ENCODE measurements around the gene RGL2.

The RGL2 gene

GRCh38 chr6:33301877-33302276, 3.1 kb upstream of the RGL2 start:
- H4K20me1 ChIP-seq (ENCODE audit: insufficient read depth, low read length, poor library complexity, severe bottlenecking): peaks cover 9% of the 10 kb centered on the region
- TF ChIP-seq EZH2phosphoT487 (IDR thresholded peaks at IDR 0.05; ENCODE audit: borderline replicate concordance) (no peak), CTCF (conservative IDR thresholded peaks at IDR 0.05; ENCODE audit: low read length) (no peak)
- peaks cover 10% of the 10 kb centered on the region for H3K4me1 ChIP-seq (ENCODE audit: insufficient read depth, low read length, poor library complexity, severe bottlenecking)
- H3K79me2 ChIP-seq (ENCODE audit: insufficient read depth, low read length): peaks cover 50% of the 10 kb centered on the region
- no peaks in the 10 kb centered on the region for H3K27me3 ChIP-seq (ENCODE audit: insufficient read depth, low read length, poor library complexity, severe bottlenecking)
- H3K9me3 ChIP-seq (ENCODE audit: insufficient read depth, low read depth, low read length): no peaks in the 10 kb centered on the region
- peaks cover 16% of the 10 kb centered on the region; the same call in 1 of the 2 replicates for H3K36me3 ChIP-seq (ENCODE audit: insufficient read depth, low read length)
- H3F3A ChIP-seq (ENCODE audit: low read depth): peaks cover 10% of the 10 kb centered on the region
- H2AFZ ChIP-seq (ENCODE audit: low read length): no peak overlapping the region
- H3K9me2 ChIP-seq (replicated peaks; ENCODE audit: low read depth, low read length): no peaks in the 10 kb centered on the region
- no peak overlapping the region for H3K9ac ChIP-seq (ENCODE audit: low read depth, low read length, poor library complexity, severe bottlenecking)
- H3K4me3 ChIP-seq (ENCODE audit: low read length, poor library complexity, severe bottlenecking): no peak overlapping the region
- no peak overlapping the region for H3K4me2 ChIP-seq (ENCODE audit: low read depth, low read length, poor library complexity, severe bottlenecking)

GRCh38 chr6:33299237-33299944, 649 bp upstream of the RGL2 start:
- peaks cover 45% of the 10 kb centered on the region for H3K79me2 ChIP-seq (ENCODE audit: insufficient read depth, low read length)
- H3K4me2 ChIP-seq (ENCODE audit: low read depth, low read length, poor library complexity, severe bottlenecking): peak overlapping the region; percentile 89

GRCh38 chr6:33297956-33298772, 578 bp downstream of the RGL2 start:
- peaks cover 3% of the 10 kb centered on the region for H4K20me1 ChIP-seq (ENCODE audit: insufficient read depth, low read length, poor library complexity, severe bottlenecking)
- H3K79me2 ChIP-seq (ENCODE audit: insufficient read depth, low read length): peaks cover 41% of the 10 kb centered on the region
- peak overlapping the region; percentile 94 for H3K4me3 ChIP-seq (ENCODE audit: low read length, poor library complexity, severe bottlenecking)
- peak overlapping the region; percentile 89 for H3K4me2 ChIP-seq (ENCODE audit: low read depth, low read length, poor library complexity, severe bottlenecking)
- no peaks in the 10 kb centered on the region for H3K9me2 ChIP-seq (replicated peaks; ENCODE audit: low read depth, low read length)
- peak; percentile 49 for TF ChIP-seq CTCF (conservative IDR thresholded peaks at IDR 0.05; ENCODE audit: low read length)
- TF ChIP-seq EZH2phosphoT487 (IDR thresholded peaks at IDR 0.05; ENCODE audit: borderline replicate concordance): no peak
- peak overlapping the region; percentile 93 for H3K9ac ChIP-seq (ENCODE audit: low read depth, low read length, poor library complexity, severe bottlenecking)
- peaks cover 10% of the 10 kb centered on the region for H3K4me1 ChIP-seq (ENCODE audit: insufficient read depth, low read length, poor library complexity, severe bottlenecking)
- no peaks in the 10 kb centered on the region for H3K27me3 ChIP-seq (ENCODE audit: insufficient read depth, low read length, poor library complexity, severe bottlenecking)
- H2AFZ ChIP-seq (ENCODE audit: low read length): peak overlapping the region; percentile 73
- H3K9me3 ChIP-seq (ENCODE audit: insufficient read depth, low read depth, low read length): no peaks in the 10 kb centered on the region
- no peaks in the 10 kb centered on the region; the same call in 1 of the 2 replicates for H3K36me3 ChIP-seq (ENCODE audit: insufficient read depth, low read length)
- peaks cover 10% of the 10 kb centered on the region for H3F3A ChIP-seq (ENCODE audit: low read depth)

More at GRCh38 chr6:33299237-33299944, 649 bp upstream of the RGL2 start:
- peak; percentile 76 for TF ChIP-seq CTCF (conservative IDR thresholded peaks at IDR 0.05; ENCODE audit: low read length)
- TF ChIP-seq EZH2phosphoT487 (IDR thresholded peaks at IDR 0.05; ENCODE audit: borderline replicate concordance): no peak
- peaks cover 10% of the 10 kb centered on the region for H3F3A ChIP-seq (ENCODE audit: low read depth)
- no peaks in the 10 kb centered on the region for H3K9me2 ChIP-seq (replicated peaks; ENCODE audit: low read depth, low read length)
- H3K9ac ChIP-seq (ENCODE audit: low read depth, low read length, poor library complexity, severe bottlenecking): peak overlapping the region; percentile 93
- H3K27me3 ChIP-seq (ENCODE audit: insufficient read depth, low read length, poor library complexity, severe bottlenecking): no peaks in the 10 kb centered on the region
- no peaks in the 10 kb centered on the region for H3K9me3 ChIP-seq (ENCODE audit: insufficient read depth, low read depth, low read length)
- peaks cover 10% of the 10 kb centered on the region for H3K4me1 ChIP-seq (ENCODE audit: insufficient read depth, low read length, poor library complexity, severe bottlenecking)
- peaks cover 9% of the 10 kb centered on the region; the same call in 1 of the 2 replicates for H3K36me3 ChIP-seq (ENCODE audit: insufficient read depth, low read length)
- peak overlapping the region; percentile 73; the same call in 1 of the 2 replicates for H2AFZ ChIP-seq (ENCODE audit: low read length)
- H3K4me3 ChIP-seq (ENCODE audit: low read length, poor library complexity, severe bottlenecking): peak overlapping the region; percentile 94
- peaks cover 3% of the 10 kb centered on the region for H4K20me1 ChIP-seq (ENCODE audit: insufficient read depth, low read length, poor library complexity, severe bottlenecking)

All from Loucy (cell line).